HG02623 (cell line): ENCODE results near the gene C1QL1.

ENCODE experiments used
- ATAC-seq: cut with Tn5 transposase; IDR thresholded peaks from one replicate; pipeline ENCODE4 v1.9.1; 2021; ENCODE audit warnings: moderate library complexity; ENCODE audit not compliant: unreplicated experiment

Gene C1QL1

GRCh38 chr17:44968225-44969143 is at the start of gene C1QL1:
C1QL1 (minus strand) TSS chr17:44968303; CDS start chr17:44968048, 255 bp downstream.
- ATAC-seq: peak; percentile 82

- no peak for ATAC-seq
Observed at GRCh38 chr17:45016823-45017222, 48.7 kb upstream of the C1QL1 start.

- no peak for ATAC-seq
Observed at GRCh38 chr17:45016237-45016636, 48.1 kb upstream of the C1QL1 start.

- no peak for ATAC-seq
Observed at GRCh38 chr17:45013021-45013997, 45.2 kb upstream of the C1QL1 start.

- ATAC-seq: no peak
Observed at GRCh38 chr17:45011767-45012166, 43.7 kb upstream of the C1QL1 start.

GRCh38 chr17:45009676-45010467 is 41.8 kb upstream of the C1QL1 start:
- no peak for ATAC-seq

GRCh38 chr17:45008216-45008615 is 40.1 kb upstream of the C1QL1 start:
- ATAC-seq: no peak

- no peak for ATAC-seq
Observed at GRCh38 chr17:45006927-45007461, 38.9 kb upstream of the C1QL1 start.

GRCh38 chr17:45005700-45006099 is 37.6 kb upstream of the C1QL1 start:
- ATAC-seq: no peak

- no peak for ATAC-seq
Observed at GRCh38 chr17:45004388-45004787, 36.3 kb upstream of the C1QL1 start.

GRCh38 chr17:45003877-45004276 is 35.8 kb upstream of the C1QL1 start:
- no peak for ATAC-seq

- no peak for ATAC-seq
Observed at GRCh38 chr17:45001310-45001709, 33.2 kb upstream of the C1QL1 start.

- no peak for ATAC-seq
Observed at GRCh38 chr17:44999433-44999832, 31.3 kb upstream of the C1QL1 start.

- no peak for ATAC-seq
Observed at GRCh38 chr17:44998646-44999045, 30.5 kb upstream of the C1QL1 start.

GRCh38 chr17:44997733-44998520 is 29.8 kb upstream of the C1QL1 start:
- ATAC-seq: no peak

- ATAC-seq: no peak
Observed at GRCh38 chr17:44996304-44996703, 28.2 kb upstream of the C1QL1 start.

- ATAC-seq: no peak
Observed at GRCh38 chr17:44995436-44996001, 27.4 kb upstream of the C1QL1 start.

GRCh38 chr17:44992242-44992939 is 24.3 kb upstream of the C1QL1 start:
- ATAC-seq: no peak

GRCh38 chr17:44990994-44991393 is 22.9 kb upstream of the C1QL1 start:
- ATAC-seq: no peak
